Cardiac muscle cell (in vitro differentiated cells and primary cell): ENCODE data around the gene PTPRN. TPM values are rescaled to one million over a fixed set of nuclear protein-coding genes. Genes with fewer than 3 reads are reported as not detected.

Source experiments
- DNase-seq, 2 donors: peaks; one replicate each; pipeline versions ENCODE4 v3.0.0 to v3.0.0-alpha.2; 2010 to 2017; ENCODE audit warnings: low read depth in 1 of 2, low spot score in 1 of 2
- H3K27ac ChIP-seq: fragments of 200-600 bp; sonication (generic); 2 replicates; pipeline ENCODE4 v1.5.1; 2016
- H3K27me3 ChIP-seq: fragments of 200-600 bp; sonication (generic); 2 replicates; pipeline ENCODE4 v1.6.0; 2016; ENCODE audit warnings: control low read depth
- H3K36me3 ChIP-seq: fragments of 200-600 bp; sonication (generic); 2 replicates; pipeline ENCODE4 v1.5.1; 2016; ENCODE audit warnings: control low read depth
- H3K4me1 ChIP-seq: fragments of 200-600 bp; sonication (generic); 2 replicates; pipeline ENCODE4 v1.8.1; 2017; ENCODE audit warnings: low read depth, mild to moderate bottlenecking, mixed run types
- H3K4me3 ChIP-seq: fragments of 200-600 bp; sonication (generic); 2 replicates; pipeline ENCODE4 v1.5.1; 2016; ENCODE audit warnings: mild to moderate bottlenecking
- H3K9me3 ChIP-seq: fragments of 200-600 bp; sonication (generic); 2 replicates; pipeline ENCODE4 v1.5.1; 2017; ENCODE audit warnings: low read depth, mild to moderate bottlenecking, control low read depth
- polyA plus RNA-seq: library from polyadenylated mRNA; unstranded; fragments of >200 nt; fragmentation: Nextera tagmentation; extraction: Ambion mirVana; gene quantifications from 2 replicates; pipeline ENCODE4 v1.2.1, GENCODE V29; 2016
- total RNA-seq: library from RNA; depleted of rRNA; stranded (reverse); fragments of >200 nt; gene quantifications from 2 replicates; pipeline ENCODE4 v1.2.3, GENCODE V29; 2016
- TF ChIP-seq, protein P1 (sequence below): IDR thresholded peaks from 2 replicates; pipeline ENCODE4 v1.5.1; 2012; ENCODE audit warnings: low read depth, mild to moderate bottlenecking, low read length

The PTPRN gene
- total and polyA plus RNA-seq, 2 experiments from 2014 or later, result 0.36 to 1.4 TPM

DNA sequence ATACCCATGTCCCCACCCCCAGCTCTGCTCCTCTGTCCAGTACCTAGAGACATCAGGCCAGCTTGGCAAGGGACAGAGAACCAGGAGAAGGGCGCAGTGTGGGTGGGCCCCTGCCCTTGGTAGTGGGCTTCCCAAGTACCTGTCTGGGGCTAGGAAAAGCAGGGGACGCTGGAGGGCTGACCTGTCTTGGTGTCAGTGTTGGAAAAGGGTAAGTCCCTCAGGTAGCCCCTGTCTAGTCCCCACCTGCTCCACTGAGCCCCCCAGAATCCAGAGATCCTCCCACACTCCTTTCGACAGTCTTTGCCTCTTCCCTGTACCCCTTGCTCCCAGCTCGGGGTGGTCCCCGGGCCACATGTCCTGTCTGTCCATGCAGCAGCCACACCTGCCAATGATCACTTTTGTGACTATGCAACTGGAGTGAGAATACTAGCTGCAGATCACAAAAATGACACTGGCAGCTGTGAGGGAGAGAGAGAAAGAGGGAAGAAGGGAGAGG is 15.4 kb downstream of the PTPRN start:
- no peaks in the 10 kb centered on the region for H3K4me1 ChIP-seq
- no peak for DNase-seq
- no peaks in the 10 kb centered on the region for H3K36me3 ChIP-seq
- no peaks in the 10 kb centered on the region for H3K27me3 ChIP-seq
- H3K27ac ChIP-seq, result no peak overlapping the region
- no peak overlapping the region for H3K4me3 ChIP-seq
- H3K9me3 ChIP-seq, result no peaks in the 10 kb centered on the region
- TF ChIP-seq, protein P1, sequence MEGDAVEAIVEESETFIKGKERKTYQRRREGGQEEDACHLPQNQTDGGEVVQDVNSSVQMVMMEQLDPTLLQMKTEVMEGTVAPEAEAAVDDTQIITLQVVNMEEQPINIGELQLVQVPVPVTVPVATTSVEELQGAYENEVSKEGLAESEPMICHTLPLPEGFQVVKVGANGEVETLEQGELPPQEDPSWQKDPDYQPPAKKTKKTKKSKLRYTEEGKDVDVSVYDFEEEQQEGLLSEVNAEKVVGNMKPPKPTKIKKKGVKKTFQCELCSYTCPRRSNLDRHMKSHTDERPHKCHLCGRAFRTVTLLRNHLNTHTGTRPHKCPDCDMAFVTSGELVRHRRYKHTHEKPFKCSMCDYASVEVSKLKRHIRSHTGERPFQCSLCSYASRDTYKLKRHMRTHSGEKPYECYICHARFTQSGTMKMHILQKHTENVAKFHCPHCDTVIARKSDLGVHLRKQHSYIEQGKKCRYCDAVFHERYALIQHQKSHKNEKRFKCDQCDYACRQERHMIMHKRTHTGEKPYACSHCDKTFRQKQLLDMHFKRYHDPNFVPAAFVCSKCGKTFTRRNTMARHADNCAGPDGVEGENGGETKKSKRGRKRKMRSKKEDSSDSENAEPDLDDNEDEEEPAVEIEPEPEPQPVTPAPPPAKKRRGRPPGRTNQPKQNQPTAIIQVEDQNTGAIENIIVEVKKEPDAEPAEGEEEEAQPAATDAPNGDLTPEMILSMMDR, result no peak

DNA sequence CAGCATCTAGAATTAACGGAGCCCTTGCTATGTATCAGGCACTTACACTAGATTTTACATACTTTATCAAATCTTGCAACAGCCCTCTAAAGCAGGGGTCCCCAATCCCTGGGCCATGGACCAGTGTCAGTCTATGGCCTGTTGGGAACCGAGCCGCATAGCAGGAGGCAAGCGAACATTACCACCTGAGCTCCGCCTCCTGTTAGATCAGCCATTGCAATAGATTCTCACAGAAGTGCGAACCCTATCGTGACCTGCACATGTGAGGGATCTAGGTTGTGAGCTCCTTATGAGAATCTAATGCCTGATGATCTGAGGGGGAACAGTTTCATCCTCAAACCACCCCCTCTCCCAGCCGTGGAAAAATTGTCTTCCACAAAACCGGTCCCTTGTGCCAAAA is 16.6 kb downstream of the PTPRN start:
- Histone ChIP-seq H3K4me3 (no peak overlapping the region), H3K27me3 (no peaks in the 10 kb centered on the region), H3K9me3 (no peaks in the 10 kb centered on the region), H3K36me3 (no peaks in the 10 kb centered on the region), H3K4me1 (no peaks in the 10 kb centered on the region), H3K27ac (no peak overlapping the region)
- TF ChIP-seq, protein P1, result no peak
- no peak for DNase-seq

DNA sequence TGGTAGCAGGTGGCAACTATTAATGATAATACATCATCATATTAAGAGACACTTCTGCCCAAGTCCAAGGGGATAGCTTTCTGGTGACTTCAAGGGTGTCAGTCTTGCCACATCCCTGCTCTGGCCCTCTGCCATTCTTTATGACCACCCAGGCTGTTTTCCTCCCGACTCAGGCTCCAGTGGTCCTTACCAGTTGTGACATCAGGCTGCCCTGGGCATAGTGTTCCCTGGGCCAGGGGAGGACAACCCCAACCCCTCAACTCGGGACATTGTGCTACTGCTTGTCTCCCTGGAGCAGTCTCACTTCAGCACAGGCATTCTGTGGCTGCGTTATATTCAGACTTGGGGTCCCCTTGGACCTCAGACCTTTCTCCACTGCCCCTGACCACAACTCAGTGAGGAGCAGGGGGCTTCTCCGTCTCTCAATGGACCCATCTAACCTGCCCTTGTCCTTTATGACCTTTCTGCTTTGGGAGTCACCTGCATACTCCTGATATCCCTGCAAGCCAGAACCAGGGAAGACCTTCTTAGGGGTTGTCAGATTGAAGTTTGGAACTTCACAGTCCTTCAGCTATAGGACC is 17.2 kb downstream of the PTPRN start:
- Histone ChIP-seq H3K4me3 (no peak overlapping the region), H3K27ac (no peak overlapping the region), H3K4me1 (no peaks in the 10 kb centered on the region), H3K9me3 (no peaks in the 10 kb centered on the region), H3K36me3 (no peaks in the 10 kb centered on the region), H3K27me3 (no peaks in the 10 kb centered on the region)
- TF ChIP-seq, protein P1, result no peak
- DNase-seq, result no peak

DNA sequence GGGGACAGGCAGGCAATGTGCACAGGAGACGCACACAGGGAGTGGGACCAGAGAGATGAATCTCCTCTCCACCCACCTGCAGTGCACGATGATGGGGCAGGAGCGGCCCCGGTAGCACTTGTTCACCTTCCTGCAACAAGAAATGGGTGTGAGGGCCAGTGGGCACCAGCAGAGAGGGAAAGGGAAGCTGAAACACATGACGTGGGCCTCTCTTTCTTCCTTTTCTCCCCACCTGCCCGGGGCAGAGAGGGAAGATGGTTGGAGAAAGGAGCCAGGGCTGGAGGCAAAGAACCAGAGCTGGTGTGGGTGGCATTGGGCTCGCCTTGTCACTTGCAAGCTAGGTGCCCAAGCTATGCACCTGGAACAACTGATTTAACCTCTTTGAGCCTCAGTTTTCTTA is 17.8 kb downstream of the PTPRN start:
- H3K36me3 ChIP-seq, result no peaks in the 10 kb centered on the region
- no peak overlapping the region for H3K27ac ChIP-seq
- no peaks in the 10 kb centered on the region for H3K4me1 ChIP-seq
- DNase-seq, result no peak
- H3K9me3 ChIP-seq, result no peaks in the 10 kb centered on the region
- TF ChIP-seq, protein P1, result no peak
- no peaks in the 10 kb centered on the region for H3K27me3 ChIP-seq
- H3K4me3 ChIP-seq, result no peak overlapping the region

DNA sequence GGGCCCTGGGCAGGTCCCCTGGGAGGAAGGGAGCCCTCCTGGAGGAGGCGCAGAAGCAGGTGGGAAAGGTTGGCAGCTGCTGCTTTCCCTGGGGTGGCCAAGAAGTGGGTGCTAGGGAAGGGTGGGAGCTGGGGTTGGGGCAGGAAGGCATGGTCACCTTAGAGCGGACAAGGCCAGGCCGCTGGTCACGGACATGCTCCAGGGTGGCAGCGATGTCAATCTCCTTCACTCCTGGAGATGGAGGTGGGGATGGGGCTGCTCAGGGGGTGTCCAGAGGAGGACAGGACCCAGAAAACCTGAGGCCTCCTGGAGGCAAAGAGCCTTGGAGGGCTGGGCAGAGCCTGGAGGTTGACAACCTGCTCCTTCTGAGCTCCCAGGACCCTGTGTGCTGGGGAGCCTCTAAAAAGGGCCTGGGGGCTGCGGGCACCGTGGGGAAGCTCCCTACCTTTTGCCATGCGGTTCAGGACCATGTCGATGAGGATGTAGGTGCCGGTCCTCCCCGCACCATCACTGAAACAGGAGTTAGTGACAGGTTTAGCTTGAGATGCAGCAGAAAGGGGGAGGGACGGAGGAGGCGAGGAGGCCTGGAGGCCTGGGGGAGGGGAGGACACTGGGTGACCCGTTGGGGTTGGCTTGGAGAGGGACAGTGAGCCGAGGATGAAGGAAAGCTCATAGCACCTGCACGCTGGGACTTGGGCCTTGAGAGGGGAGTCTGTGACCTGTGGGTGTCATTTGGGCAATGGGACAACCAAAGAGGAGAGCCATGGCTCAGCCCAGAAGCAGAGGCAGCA is 18.6 kb downstream of the PTPRN start:
- no peaks in the 10 kb centered on the region for H3K4me1 ChIP-seq

More for the DNA sequence above, 18.6 kb downstream of the PTPRN start:
- H3K27ac ChIP-seq, result no peak overlapping the region
- TF ChIP-seq, protein P1, result no peak
- no peaks in the 10 kb centered on the region for H3K27me3 ChIP-seq
- H3K36me3 ChIP-seq, result no peaks in the 10 kb centered on the region
- no peak overlapping the region for H3K4me3 ChIP-seq
- no peak for DNase-seq
- H3K9me3 ChIP-seq, result no peaks in the 10 kb centered on the region
